22Rv1 (cell line): Measurements from ENCODE around the gene EEF1A1.
"Not testable (repeated sequence)": the region's sequence is repeated elsewhere in the genome, so short reads cannot be mapped to it uniquely, and the experiment has no call there.

Source experiments
- H3K27ac ChIP-seq: fragments of 450-650 bp; 2 replicates; pipeline ENCODE4 v1.5.1; 2017
- ZFX ChIP-seq: fragments of 450-650 bp; IDR thresholded peaks from 2 replicates; pipeline ENCODE4 v1.6.1; 2017; ENCODE audit warnings: antibody characterized with exemption, borderline replicate concordance
- TF ChIP-seq, protein P1 (sequence below): fragments of 450-650 bp; IDR thresholded peaks from 2 replicates; pipeline ENCODE4 v1.5.1; 2017; ENCODE audit warnings: mild to moderate bottlenecking

The EEF1A1 gene

DNA sequence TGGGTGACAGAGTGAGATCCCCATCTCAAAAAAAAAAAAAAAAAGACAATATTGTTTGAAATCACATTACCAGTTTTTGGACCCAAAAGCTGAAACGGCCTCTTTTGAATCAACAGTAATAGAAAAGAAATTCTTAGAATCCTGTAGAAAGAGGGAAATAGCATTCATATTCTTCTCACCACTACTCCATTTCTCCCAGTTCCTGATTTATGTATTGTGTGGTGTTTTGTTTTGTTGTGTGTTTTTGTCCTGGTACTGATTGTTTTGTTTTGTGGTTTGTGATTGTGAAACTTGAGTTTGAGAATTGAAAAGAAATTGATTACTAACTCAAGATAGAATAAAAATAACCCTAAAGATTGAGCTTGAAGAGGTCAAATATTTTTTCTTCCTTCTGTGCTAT, 26.2 kb upstream of the EEF1A1 start:
- TF ChIP-seq ZFX = no peak
- TF ChIP-seq, protein P1, sequence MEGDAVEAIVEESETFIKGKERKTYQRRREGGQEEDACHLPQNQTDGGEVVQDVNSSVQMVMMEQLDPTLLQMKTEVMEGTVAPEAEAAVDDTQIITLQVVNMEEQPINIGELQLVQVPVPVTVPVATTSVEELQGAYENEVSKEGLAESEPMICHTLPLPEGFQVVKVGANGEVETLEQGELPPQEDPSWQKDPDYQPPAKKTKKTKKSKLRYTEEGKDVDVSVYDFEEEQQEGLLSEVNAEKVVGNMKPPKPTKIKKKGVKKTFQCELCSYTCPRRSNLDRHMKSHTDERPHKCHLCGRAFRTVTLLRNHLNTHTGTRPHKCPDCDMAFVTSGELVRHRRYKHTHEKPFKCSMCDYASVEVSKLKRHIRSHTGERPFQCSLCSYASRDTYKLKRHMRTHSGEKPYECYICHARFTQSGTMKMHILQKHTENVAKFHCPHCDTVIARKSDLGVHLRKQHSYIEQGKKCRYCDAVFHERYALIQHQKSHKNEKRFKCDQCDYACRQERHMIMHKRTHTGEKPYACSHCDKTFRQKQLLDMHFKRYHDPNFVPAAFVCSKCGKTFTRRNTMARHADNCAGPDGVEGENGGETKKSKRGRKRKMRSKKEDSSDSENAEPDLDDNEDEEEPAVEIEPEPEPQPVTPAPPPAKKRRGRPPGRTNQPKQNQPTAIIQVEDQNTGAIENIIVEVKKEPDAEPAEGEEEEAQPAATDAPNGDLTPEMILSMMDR = no peak
- no peak overlapping the region for H3K27ac ChIP-seq

DNA sequence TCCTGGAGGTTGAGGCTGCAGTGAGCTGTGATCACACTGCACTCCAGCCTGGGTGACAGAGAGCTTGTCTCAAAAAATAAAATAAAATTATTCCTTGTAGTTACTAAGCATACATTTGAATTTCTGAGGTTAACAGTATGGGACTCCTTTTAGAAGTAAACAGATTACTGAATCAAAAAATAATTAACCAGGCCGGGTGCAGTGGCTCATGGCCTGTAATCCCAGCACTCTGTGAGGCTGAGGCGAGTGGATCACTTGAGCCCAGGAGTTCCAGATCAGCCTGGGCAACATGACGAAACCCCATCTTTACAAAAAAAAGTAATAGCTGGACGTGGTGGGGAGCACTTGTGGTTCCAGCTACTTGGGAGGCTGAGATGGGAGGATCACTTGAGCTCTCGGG, 22.1 kb upstream of the EEF1A1 start:
- H3K27ac ChIP-seq = no peak overlapping the region
- TF ChIP-seq, protein P1 = no peak
- TF ChIP-seq ZFX = no peak

DNA sequence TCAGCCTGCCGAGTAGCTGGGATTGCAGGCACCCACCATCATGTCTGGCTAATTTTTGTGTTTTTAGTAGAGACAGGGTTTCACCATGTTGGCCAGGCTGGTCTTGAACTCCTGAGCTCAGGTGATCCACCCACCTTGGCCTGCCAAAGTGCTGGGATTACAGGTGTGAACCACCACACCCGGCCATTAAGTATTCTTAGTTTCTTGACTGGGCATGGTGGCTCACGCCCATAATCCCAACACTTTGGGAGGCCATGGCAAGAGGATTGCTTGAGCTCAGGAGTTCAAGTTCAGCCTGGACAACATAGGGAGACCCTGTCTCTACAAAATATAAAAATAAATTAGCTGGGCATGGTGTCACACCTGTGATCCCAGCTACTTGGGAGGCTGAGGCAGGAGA, 21.6 kb upstream of the EEF1A1 start:
- H3K27ac ChIP-seq = not testable (repeated sequence)

DNA sequence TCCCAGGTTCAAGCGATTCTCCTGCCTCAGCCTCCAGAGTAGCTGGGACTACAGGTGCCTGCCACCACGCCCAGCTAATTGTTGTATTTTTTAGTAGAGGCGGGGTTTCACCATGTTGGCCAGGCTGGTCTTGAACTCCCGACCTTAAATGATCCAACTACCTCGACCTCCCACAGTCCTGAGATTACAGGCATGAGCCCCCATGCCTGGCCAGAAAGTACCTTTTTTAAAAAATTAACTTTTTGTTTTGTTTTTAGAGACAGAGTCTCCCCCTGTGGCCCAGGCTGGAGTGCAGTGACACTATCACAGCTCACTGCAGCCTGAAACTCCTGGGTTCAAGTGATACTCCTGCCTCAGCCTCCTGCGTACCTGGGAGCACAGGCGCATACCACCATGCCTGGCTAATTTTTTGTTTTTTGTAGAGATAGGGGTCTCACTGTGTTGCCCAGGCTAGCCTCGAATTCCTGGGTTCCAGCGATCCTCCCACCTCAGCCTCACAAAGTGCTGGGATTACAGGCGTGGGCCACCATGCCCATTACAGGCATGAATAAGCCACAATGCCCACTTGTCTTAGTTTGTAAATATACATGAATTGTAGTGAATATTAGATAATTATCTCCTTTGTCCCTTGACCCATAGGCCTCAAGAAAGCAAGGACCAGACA, 17.4 kb upstream of the EEF1A1 start:
- no peak for TF ChIP-seq ZFX
- TF ChIP-seq, protein P1 = no peak

DNA sequence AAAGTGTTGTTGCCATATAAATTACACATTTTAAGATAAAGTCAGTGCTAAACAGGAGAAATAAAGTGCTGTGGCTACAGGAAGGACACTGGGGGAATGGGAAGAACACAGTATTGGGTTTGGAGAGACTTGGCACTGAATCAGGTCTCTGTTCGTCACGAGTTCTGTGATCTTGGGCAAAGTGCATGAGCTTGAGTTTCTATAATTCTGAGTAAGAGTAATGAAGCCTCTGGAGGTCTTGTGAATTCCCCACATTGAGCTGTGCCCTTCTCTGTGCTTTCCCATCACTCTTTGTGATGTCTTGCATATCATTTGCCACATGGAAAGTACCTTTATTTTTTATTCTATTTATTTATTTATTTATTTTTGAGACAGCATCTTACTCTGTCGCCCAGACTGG, 16.8 kb upstream of the EEF1A1 start:
- no peak overlapping the region for H3K27ac ChIP-seq
- no peak for TF ChIP-seq ZFX
- TF ChIP-seq, protein P1 = no peak

More for the DNA sequence above, 17.4 kb upstream of the EEF1A1 start:
- H3K27ac ChIP-seq = no peak overlapping the region

DNA sequence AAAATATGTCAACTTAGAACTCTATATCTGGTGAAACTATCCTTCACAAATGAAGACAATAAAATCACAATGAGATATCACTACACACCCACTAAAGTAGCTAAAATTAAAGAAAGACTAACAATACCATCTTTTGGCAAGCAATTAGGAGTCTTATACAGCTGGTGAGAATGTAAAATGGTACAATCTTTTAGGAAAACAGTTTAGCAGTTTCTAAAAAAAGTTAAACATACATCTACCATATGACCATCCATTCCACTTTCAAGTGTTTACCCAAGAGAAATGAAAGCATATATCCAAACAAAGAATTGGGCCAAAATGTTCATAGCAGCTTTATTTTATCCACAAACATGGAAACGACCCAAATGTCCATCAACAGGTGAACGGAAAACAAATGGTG, 13.8 kb upstream of the EEF1A1 start:
- H3K27ac ChIP-seq = no peak overlapping the region
- TF ChIP-seq ZFX = no peak
- TF ChIP-seq, protein P1 = no peak

DNA sequence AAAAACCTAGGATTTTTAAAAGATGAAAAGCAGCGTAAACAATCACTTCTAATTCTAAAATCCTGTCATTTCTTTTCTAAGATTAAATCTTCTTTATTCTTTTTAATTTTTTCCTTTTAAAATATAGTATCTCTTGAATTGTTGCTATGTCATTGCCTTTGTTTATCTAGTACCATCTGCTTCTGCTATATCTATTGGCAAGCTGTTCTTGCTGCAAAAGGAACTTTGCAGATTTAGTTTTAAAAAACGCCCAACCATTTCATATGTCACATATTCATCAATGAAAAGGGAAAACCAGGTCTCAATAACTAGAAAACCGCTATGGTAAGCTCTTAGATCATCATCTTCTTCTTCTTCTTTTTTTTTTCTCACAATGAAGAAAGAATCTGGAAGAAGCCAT, 11.5 kb upstream of the EEF1A1 start:
- TF ChIP-seq, protein P1 = no peak
- no peak for TF ChIP-seq ZFX
- H3K27ac ChIP-seq = no peak overlapping the region

DNA sequence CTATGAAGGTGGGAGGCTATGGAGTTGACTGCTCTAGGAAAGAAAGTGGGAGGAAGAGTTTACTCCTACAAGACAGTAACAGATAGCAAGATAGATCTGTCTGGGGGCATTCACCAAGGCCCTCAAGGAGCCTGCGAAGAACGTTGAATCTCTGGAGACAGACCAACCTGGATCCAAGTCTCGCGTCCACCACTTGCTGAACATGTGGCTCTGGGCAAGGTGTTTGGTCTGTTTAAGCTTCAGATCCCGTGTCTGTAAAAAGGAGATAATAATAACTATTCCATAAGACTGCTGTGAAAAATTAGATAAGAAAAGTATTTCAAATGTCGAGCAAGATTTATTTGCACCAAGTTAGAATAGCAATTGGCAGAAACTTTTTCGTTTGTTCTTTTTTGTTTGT, 8.1 kb upstream of the EEF1A1 start:
- no peak overlapping the region for H3K27ac ChIP-seq
- TF ChIP-seq, protein P1 = no peak
- TF ChIP-seq ZFX = no peak
